CD4-positive, alpha-beta memory T cell (primary cell): ENCODE results near the gene SUN5. TPM values are rescaled to one million over a fixed set of nuclear protein-coding genes. Genes with fewer than 3 reads are reported as not detected.
"Not testable (repeated sequence)": the region's sequence is repeated elsewhere in the genome, so short reads cannot be mapped to it uniquely, and the experiment has no call there.

ENCODE experiments used
- CTCF ChIA-PET: fragments of 350-600 bp; sonication (Branson Sonifier 250); formaldehyde crosslinking; loops from one replicate; lab custom pipeline; 2021; ENCODE audit warnings: inconsistent platforms; ENCODE audit not compliant: partially characterized antibody; lab: Charles Lee
- POLR2A ChIA-PET: fragments of 350-600 bp; sonication (Branson Sonifier 250); formaldehyde crosslinking; loops from one replicate; lab custom pipeline; 2021; ENCODE audit not compliant: partially characterized antibody; lab: Charles Lee
- DNase-seq, 5 donors: peaks; one replicate each; pipeline versions ENCODE4 v3.0.0 to v3.0.0-alpha.2; 2020 to 2022; ENCODE audit warnings: mixed read lengths in 1 of 5
- H3K27ac ChIP-seq: one replicate; pipeline ENCODE4 v1.7.0; 2013; ENCODE audit warnings: low read depth, low read length
- H3K27me3 ChIP-seq: 2 replicates; pipeline ENCODE4 v1.7.0; 2013; ENCODE audit warnings: mild to moderate bottlenecking, low read length, moderate library complexity; ENCODE audit not compliant: insufficient read depth
- H3K36me3 ChIP-seq: 2 replicates; pipeline ENCODE4 v1.7.0; 2013; ENCODE audit warnings: mild to moderate bottlenecking, low read length, moderate library complexity; ENCODE audit not compliant: insufficient read depth
- H3K4me1 ChIP-seq: 2 replicates; pipeline ENCODE4 v1.7.0; 2013; ENCODE audit warnings: mild to moderate bottlenecking, low read length, moderate library complexity; ENCODE audit not compliant: insufficient read depth
- H3K4me3 ChIP-seq, 2 donors: one replicate each; pipeline ENCODE4 v1.7.0; 2013; ENCODE audit warnings: low read length in 2 of 2, mild to moderate bottlenecking in 1 of 2
- H3K9me3 ChIP-seq, 2 donors: one replicate each; pipeline ENCODE4 v1.7.0; 2013; ENCODE audit warnings: low read length in 2 of 2, control low read depth in 1 of 2; ENCODE audit not compliant: control insufficient read depth in 1 of 2
- H3K27ac Mint-ChIP-seq, 7 donors: one replicate each; pipeline ENCODE4 v1.8.0; 2020 to 2021; ENCODE audit warnings: mixed read lengths in 7 of 7, mild to moderate bottlenecking in 6 of 7, inconsistent platforms in 3 of 7, moderate library complexity in 3 of 7
- H3K27me3 Mint-ChIP-seq, 2 donors: one replicate each; pipeline ENCODE4 v1.8.0; 2020 to 2021; ENCODE audit warnings: mixed read lengths in 2 of 2
- H3K36me3 Mint-ChIP-seq, 2 donors: one replicate each; pipeline ENCODE4 v1.8.0; 2020 to 2021; ENCODE audit warnings: mixed read lengths in 2 of 2, inconsistent platforms in 1 of 2, mild to moderate bottlenecking in 1 of 2
- H3K4me1 Mint-ChIP-seq, 4 donors: one replicate each; pipeline ENCODE4 v1.8.0; 2020 to 2021; ENCODE audit warnings: mixed read lengths in 4 of 4, mild to moderate bottlenecking in 1 of 4
- H3K4me3 Mint-ChIP-seq, 8 donors: one replicate each; pipeline ENCODE4 v1.8.0; 2020 to 2021; ENCODE audit warnings: mixed read lengths in 8 of 8, mild to moderate bottlenecking in 7 of 8, moderate library complexity in 6 of 8, inconsistent platforms in 3 of 8
- H3K9me3 Mint-ChIP-seq, 8 donors: one replicate each; pipeline ENCODE4 v1.8.0; 2020 to 2021; ENCODE audit warnings: mixed read lengths in 8 of 8, mild to moderate bottlenecking in 5 of 8, inconsistent platforms in 3 of 8, moderate library complexity in 1 of 8
- intact Hi-C: fragments of 100-400 bp; cut with micrococcal nuclease; formaldehyde crosslinking; loops from one replicate; pipeline ENCODE4 v1.15.1; 2023
- polyA plus RNA-seq, 2 donors: library from polyadenylated mRNA; unstranded; fragments of 300-500 nt; fragmentation: Illumina TruSeq; gene quantifications; one replicate each; pipeline ENCODE4 v1.2.3, GENCODE V29; 2021
- total RNA-seq, 2 experiments: library from RNA; stranded (reverse); gene quantifications; one replicate each; pipeline ENCODE4 v1.2.3, GENCODE V29; 2021

Gene SUN5
- total and polyA plus RNA-seq, 4 experiments from 2014 or later = not detected

DNA sequence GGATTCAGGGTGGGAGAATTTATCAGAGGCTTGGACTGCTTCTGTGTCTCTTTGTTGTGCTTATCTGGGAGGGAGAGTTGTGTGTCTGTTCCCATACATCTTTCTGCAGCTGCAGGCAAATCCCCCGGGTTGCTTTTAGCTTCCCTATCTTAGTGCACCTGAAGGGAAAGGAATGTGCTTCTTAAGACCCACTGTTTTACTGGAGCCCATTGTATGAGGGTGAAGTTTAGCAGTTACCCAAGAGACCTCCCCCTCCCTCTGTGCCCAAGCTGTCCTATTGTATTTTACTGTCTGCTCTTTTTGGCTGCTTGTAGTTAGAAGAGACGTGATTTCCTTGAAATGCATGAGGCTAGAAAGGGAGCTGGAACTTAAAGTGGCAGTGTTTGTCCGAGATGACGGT, 53.7 kb downstream of the SUN5 start:
- POLR2A ChIA-PET = interaction anchor here (1.0 to 1.5 kb wide), 2 partner anchors 17 to 21 kb away, joined by 3 to 7 read pairs; no protein-coding TSS in a partner anchor
- intact Hi-C loops, H3K4me3 ChIP-seq, H3K27ac ChIP-seq, H3K36me3 ChIP-seq, H3K9me3 ChIP-seq, DNase-seq, H3K27me3 ChIP-seq, H3K27me3 Mint-ChIP-seq, H3K36me3 Mint-ChIP-seq: not testable (repeated sequence)
- H3K4me1 ChIP-seq = peaks cover 38% of the 10 kb centered on the region
- Mint-ChIP-seq H3K4me1 (peaks cover 32 to 45% (median 42%) of the 10 kb centered on the region in 4 donors), H3K27ac (peak overlapping the region; percentile 68 to 88 (median 79)), H3K4me3 (peak overlapping the region in 6 of 8 donors; percentile 3 to 50 (median 15)), H3K9me3 (peaks cover 0 to 12% (median 6%) of the 10 kb centered on the region in 8 donors)
- CTCF ChIA-PET = interaction anchor here (0.6 kb wide), 1 partner anchor 21 kb away, joined by 3 read pairs; no protein-coding TSS in a partner anchor

GRCh38 chr20:32946629-32947028, 57.6 kb downstream of the SUN5 start:
- no peaks in the 10 kb centered on the region for H3K27me3 Mint-ChIP-seq
- H3K4me1 Mint-ChIP-seq = peaks cover 36 to 46% (median 43%) of the 10 kb centered on the region in 4 donors

DNA sequence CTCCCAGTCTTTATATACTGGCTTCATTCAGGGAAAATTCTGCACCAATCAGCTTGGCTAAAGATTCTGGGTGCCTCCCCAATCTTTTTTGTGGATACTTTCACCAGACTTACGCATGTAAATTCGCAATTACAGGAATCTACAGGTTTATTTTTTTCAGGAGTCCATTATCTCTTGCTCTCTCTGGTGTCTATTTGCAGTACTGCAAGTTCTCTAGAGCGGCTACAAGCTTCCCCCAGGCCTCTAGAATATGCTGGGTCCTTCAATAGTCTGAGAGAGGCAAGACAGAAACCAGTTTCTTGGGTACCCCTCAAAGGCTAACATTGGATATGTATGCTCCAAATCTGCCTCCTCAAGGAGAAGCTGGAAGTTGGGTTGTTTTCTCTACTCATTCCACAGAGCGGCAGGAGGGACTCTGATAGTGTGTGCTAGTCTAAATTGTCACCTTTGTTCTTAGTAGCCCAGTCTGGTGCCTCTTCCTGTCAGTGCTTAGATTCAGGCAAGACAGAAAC, 58.5 kb downstream of the SUN5 start:
- peak overlapping the region; percentile 54 to 93 (median 84) for H3K27ac Mint-ChIP-seq
- intact Hi-C loops = loop anchor here (1.0 to 5.0 kb wide), 5 partner anchors 27 to 155 kb away; partner anchors contain the start of gene BPIFB2
- no peaks in the 10 kb centered on the region for H3K27me3 Mint-ChIP-seq
- peaks cover 3 to 5% of the 10 kb centered on the region in 2 donors for H3K36me3 Mint-ChIP-seq
- peaks cover 30 to 40% (median 36%) of the 10 kb centered on the region in 4 donors for H3K4me1 Mint-ChIP-seq
- H3K36me3 ChIP-seq = no peaks in the 10 kb centered on the region
- CTCF ChIA-PET = interaction anchor here (0.7 to 4.9 kb wide), 31 partner anchors 9 to 379 kb away, joined by 3 to 86 read pairs (median 4); partner anchors contain the start of genes BPIFB2 and SUN5
- no peaks in the 10 kb centered on the region for H3K9me3 ChIP-seq
- peak overlapping the region; percentile 51 to 73 (median 66) for H3K4me3 Mint-ChIP-seq
- H3K4me3 ChIP-seq = peak overlapping the region in 1 of 2 donors; percentile 9
- peaks cover 0 to 6% (median 0%) of the 10 kb centered on the region in 8 donors for H3K9me3 Mint-ChIP-seq
- peak in 4 of 5 donors; percentile 42 to 54 (median 50) for DNase-seq
- peaks cover 36% of the 10 kb centered on the region for H3K4me1 ChIP-seq
- H3K27ac ChIP-seq = no peak overlapping the region
- H3K27me3 ChIP-seq = no peaks in the 10 kb centered on the region
- POLR2A ChIA-PET = interaction anchor here (0.6 to 3.3 kb wide), 4 partner anchors 8 to 26 kb away, joined by 4 to 33 read pairs (median 12); no protein-coding TSS in a partner anchor

More at GRCh38 chr20:32946629-32947028, 57.6 kb downstream of the SUN5 start:
- intact Hi-C loops = loop anchor here (1.0 to 5.0 kb wide), 2 partner anchors 44 to 61 kb away; partner anchors contain the start of gene BPIFB2
- no peak overlapping the region for H3K27ac ChIP-seq
- DNase-seq = no peak
- no peaks in the 10 kb centered on the region for H3K27me3 ChIP-seq
- Mint-ChIP-seq H3K4me3 (peak overlapping the region in 1 of 8 donors; percentile 73), H3K9me3 (peaks cover 0 to 6% (median 0%) of the 10 kb centered on the region in 8 donors), H3K27ac (peak overlapping the region in 5 of 7 donors; percentile 6 to 92 (median 77)), H3K36me3 (peaks cover 3 to 5% of the 10 kb centered on the region in 2 donors)
- ChIA-PET CTCF (interaction anchor here (1.2 to 4.9 kb wide), 12 partner anchors 23 to 157 kb away, joined by 3 to 86 read pairs (median 6); partner anchors contain the start of gene SUN5), POLR2A (interaction anchor here (2.1 to 3.3 kb wide), 2 partner anchors 21 to 25 kb away, joined by 19 to 33 read pairs; no protein-coding TSS in a partner anchor)
- H3K9me3 ChIP-seq = no peaks in the 10 kb centered on the region
- H3K4me3 ChIP-seq = no peak overlapping the region
- H3K36me3 ChIP-seq = no peaks in the 10 kb centered on the region
- peaks cover 38% of the 10 kb centered on the region for H3K4me1 ChIP-seq

DNA sequence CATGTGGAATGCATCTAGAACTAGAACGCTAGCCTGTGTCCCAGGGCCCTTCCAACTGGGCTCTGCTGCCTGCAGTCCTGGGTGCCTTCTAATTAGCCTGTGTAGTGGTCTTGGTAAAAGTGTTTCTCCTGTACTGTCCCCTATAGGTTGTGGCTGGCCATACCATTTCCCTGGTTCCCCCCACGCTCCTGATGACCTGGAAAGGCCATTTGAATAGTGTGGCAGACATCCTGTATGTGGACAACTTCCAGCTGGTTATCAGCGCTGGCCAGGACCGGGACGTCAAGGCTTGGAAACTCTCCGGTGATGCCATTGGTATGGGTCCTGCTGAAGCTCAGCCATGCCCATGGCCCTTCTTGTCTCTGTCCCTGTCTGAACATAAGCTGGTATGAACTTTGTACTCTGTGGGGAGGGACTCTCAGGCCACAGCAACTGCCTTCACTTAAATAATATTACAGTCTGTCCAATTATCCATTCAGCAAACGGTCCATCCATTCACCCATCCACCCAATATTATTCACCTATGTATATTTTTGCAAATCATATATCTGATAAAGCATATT, 60.7 kb downstream of the SUN5 start:
- no peaks in the 10 kb centered on the region for H3K27me3 Mint-ChIP-seq
- peaks cover 17 to 20% (median 18%) of the 10 kb centered on the region in 4 donors for H3K4me1 Mint-ChIP-seq
- ChIA-PET CTCF (interaction anchor here (1.5 to 4.9 kb wide), 4 partner anchors 26 to 61 kb away, joined by 3 to 86 read pairs (median 21); partner anchors contain the start of gene SUN5), POLR2A (no interaction called here)
- H3K27ac ChIP-seq = no peak overlapping the region
- DNase-seq = no peak
- H3K27me3 ChIP-seq = no peaks in the 10 kb centered on the region
- no peak overlapping the region for H3K4me3 Mint-ChIP-seq
- H3K4me1 ChIP-seq = peaks cover 16% of the 10 kb centered on the region
- intact Hi-C loops = no loop called here
- H3K27ac Mint-ChIP-seq = no peak overlapping the region
- H3K9me3 ChIP-seq = no peaks in the 10 kb centered on the region
- peaks cover 3 to 5% of the 10 kb centered on the region in 2 donors for H3K36me3 Mint-ChIP-seq
- no peaks in the 10 kb centered on the region for H3K36me3 ChIP-seq
- no peak overlapping the region for H3K4me3 ChIP-seq
- H3K9me3 Mint-ChIP-seq = peaks cover 0 to 6% (median 0%) of the 10 kb centered on the region in 8 donors

GRCh38 chr20:32941155-32941885, 62.9 kb downstream of the SUN5 start:
- H3K27ac Mint-ChIP-seq = no peak overlapping the region
- intact Hi-C loops = no loop called here
- ChIA-PET POLR2A (no interaction called here), CTCF (interaction anchor here (1.1 kb wide), 1 partner anchor 31 kb away, joined by 3 read pairs; no protein-coding TSS in a partner anchor)
- peaks cover 13% of the 10 kb centered on the region for H3K4me1 ChIP-seq
- no peaks in the 10 kb centered on the region for H3K27me3 Mint-ChIP-seq
- H3K27ac ChIP-seq = no peak overlapping the region
- no peaks in the 10 kb centered on the region for H3K36me3 ChIP-seq
- DNase-seq = no peak
- peaks cover 0 to 6% (median 0%) of the 10 kb centered on the region in 8 donors for H3K9me3 Mint-ChIP-seq
- H3K4me3 ChIP-seq = no peak overlapping the region
- peaks cover 3 to 5% of the 10 kb centered on the region in 2 donors for H3K36me3 Mint-ChIP-seq
- peaks cover 11 to 12% (median 12%) of the 10 kb centered on the region in 4 donors for H3K4me1 Mint-ChIP-seq
- no peaks in the 10 kb centered on the region for H3K27me3 ChIP-seq
- H3K9me3 ChIP-seq = no peaks in the 10 kb centered on the region
- no peak overlapping the region for H3K4me3 Mint-ChIP-seq

- Histone ChIP-seq H3K4me3 (no peak overlapping the region), H3K27ac (no peak overlapping the region), H3K27me3 (no peaks in the 10 kb centered on the region), H3K4me1 (no peaks in the 10 kb centered on the region), H3K36me3 (no peaks in the 10 kb centered on the region), H3K9me3 (no peaks in the 10 kb centered on the region)
- intact Hi-C loops = no loop called here
- H3K9me3 Mint-ChIP-seq = no peaks in the 10 kb centered on the region
- H3K27ac Mint-ChIP-seq = peak overlapping the region in 1 of 7 donors; percentile 45
- H3K36me3 Mint-ChIP-seq = no peaks in the 10 kb centered on the region
- DNase-seq = no peak
- ChIA-PET CTCF (no interaction called here), POLR2A (no interaction called here)
- H3K27me3 Mint-ChIP-seq = no peaks in the 10 kb centered on the region
- peaks cover 0 to 5% (median 3%) of the 10 kb centered on the region in 4 donors for H3K4me1 Mint-ChIP-seq
- no peak overlapping the region for H3K4me3 Mint-ChIP-seq
These were observed 69.7 kb downstream of the SUN5 start for GRCh38 chr20:32934580-32934979.
